Muscle of leg (tissue), 11 donors: ENCODE measurements around the gene VPS35L. TPM values are rescaled to one million over a fixed set of nuclear protein-coding genes. Genes with fewer than 3 reads are reported as not detected.
"Not testable (repeated sequence)": the region's sequence is repeated elsewhere in the genome, so short reads cannot be mapped to it uniquely, and the experiment has no call there.

Source experiments
- DNase-seq: peaks from one replicate; pipeline ENCODE4 v3.0.0; 2013
- H3K27ac ChIP-seq: one replicate; pipeline ENCODE4 v1.5.1; 2013; ENCODE audit warnings: mild to moderate bottlenecking, low read length, control low read depth
- H3K27me3 ChIP-seq: one replicate; pipeline ENCODE4 v1.6.1; 2013; ENCODE audit warnings: low read length; ENCODE audit not compliant: control insufficient read depth, insufficient read depth
- H3K36me3 ChIP-seq: one replicate; pipeline ENCODE4 v1.6.1; 2013; ENCODE audit warnings: low read length; ENCODE audit not compliant: control insufficient read depth, insufficient read depth
- H3K4me1 ChIP-seq: one replicate; pipeline ENCODE4 v1.6.1; 2013; ENCODE audit warnings: low read length; ENCODE audit not compliant: control insufficient read depth, insufficient read depth
- H3K4me3 ChIP-seq: one replicate; pipeline ENCODE4 v1.5.1; 2013; ENCODE audit warnings: low read length, control low read depth
- H3K9me3 ChIP-seq: replicated peaks from 2 replicates; pipeline ENCODE4 v1.6.1; 2013; ENCODE audit warnings: low read depth, low read length; ENCODE audit not compliant: control insufficient read depth
- WGBS: methylation state at CpG from one replicate; pipeline ENCODE4 v1.1.5; 2013; ENCODE audit warnings: missing lambda C conversion rate; ENCODE audit not compliant: insufficient coverage; 5-methylcytosine and 5-hydroxymethylcytosine counted together
- polyA plus RNA-seq, 8 donors: library from polyadenylated mRNA; unstranded; fragments of 120-200 nt; gene quantifications; one replicate each; pipeline versions ENCODE4 v1.2.1 to v1.2.3, GENCODE V29; 2013; ENCODE audit warnings: inconsistent platforms in 1 of 8, low replicate concordance in 1 of 8; ENCODE audit not compliant: insufficient read length in 8 of 8, insufficient read depth in 1 of 8
- total RNA-seq: library from RNA; stranded (reverse); fragments of 120-200 nt; gene quantifications from one replicate; pipeline ENCODE4 v1.2.4, GENCODE V29; 2013

The VPS35L gene
- total and polyA plus RNA-seq, 9 donors: 23.6 to 39.8 (median 34.3) TPM

- WGBS: no CpG with 5 or more reads among the region's 4 CpGs
- H3K9me3 ChIP-seq: no peaks in the 10 kb centered on the region
- no peaks in the 10 kb centered on the region for H3K27me3 ChIP-seq
- DNase-seq: peak; percentile 89
- no peak overlapping the region for H3K4me3 ChIP-seq
- no peak overlapping the region for H3K27ac ChIP-seq
- peaks cover 26% of the 10 kb centered on the region for H3K36me3 ChIP-seq
- peaks cover 10% of the 10 kb centered on the region for H3K4me1 ChIP-seq
Observed at GRCh38 chr16:19644877-19645276, 89.4 kb downstream of the VPS35L start.

- Histone ChIP-seq H3K27ac (peak overlapping the region; percentile 37), H3K36me3 (peaks cover 23% of the 10 kb centered on the region), H3K27me3 (no peaks in the 10 kb centered on the region), H3K4me3 (no peak overlapping the region), H3K4me1 (peaks cover 10% of the 10 kb centered on the region), H3K9me3 (no peaks in the 10 kb centered on the region)
- peak; percentile 89 for DNase-seq
- 60% methylated on average over 2 of the region's 7 CpGs for WGBS
Observed at GRCh38 chr16:19645557-19645981, 90.1 kb downstream of the VPS35L start.

GRCh38 chr16:19649980-19650379 lies 94.5 kb downstream of the VPS35L start:
- H3K9me3 ChIP-seq: no peaks in the 10 kb centered on the region
- no peak overlapping the region for H3K4me3 ChIP-seq
- peaks cover 10% of the 10 kb centered on the region for H3K4me1 ChIP-seq
- no peak for DNase-seq
- WGBS: 100% methylated on average over 1 of the region's 3 CpGs
- H3K27ac ChIP-seq: peak overlapping the region; percentile 42
- no peaks in the 10 kb centered on the region for H3K27me3 ChIP-seq
- H3K36me3 ChIP-seq: peaks cover 45% of the 10 kb centered on the region

GRCh38 chr16:19654147-19654546 lies 98.6 kb downstream of the VPS35L start:
- no peak overlapping the region for H3K27ac ChIP-seq
- no peaks in the 10 kb centered on the region for H3K4me1 ChIP-seq
- no peak for DNase-seq
- H3K36me3 ChIP-seq: peaks cover 39% of the 10 kb centered on the region
- no peak overlapping the region for H3K4me3 ChIP-seq
- no peaks in the 10 kb centered on the region for H3K9me3 ChIP-seq
- WGBS: 100% methylated on average over 3 of the region's 9 CpGs
- no peaks in the 10 kb centered on the region for H3K27me3 ChIP-seq

- Histone ChIP-seq H3K4me3 (no peak overlapping the region), H3K36me3 (peaks cover 35% of the 10 kb centered on the region), H3K27ac (no peak overlapping the region), H3K27me3 (no peaks in the 10 kb centered on the region), H3K9me3 (no peaks in the 10 kb centered on the region), H3K4me1 (no peaks in the 10 kb centered on the region)
- no peak for DNase-seq
- WGBS: 93% methylated on average over 7 of the region's 9 CpGs
Observed at GRCh38 chr16:19655242-19655777, 99.8 kb downstream of the VPS35L start.

GRCh38 chr16:19657831-19658230 lies 102.3 kb downstream of the VPS35L start:
- no peaks in the 10 kb centered on the region for H3K9me3 ChIP-seq
- H3K4me3 ChIP-seq: no peak overlapping the region
- H3K4me1 ChIP-seq: no peaks in the 10 kb centered on the region
- H3K27ac ChIP-seq: no peak overlapping the region
- peaks cover 28% of the 10 kb centered on the region for H3K36me3 ChIP-seq
- no peak for DNase-seq
- no peaks in the 10 kb centered on the region for H3K27me3 ChIP-seq
- WGBS: 88% methylated on average over 1 of the region's 4 CpGs

- Histone ChIP-seq H3K27me3 (no peaks in the 10 kb centered on the region), H3K9me3 (no peaks in the 10 kb centered on the region), H3K36me3 (peaks cover 11% of the 10 kb centered on the region), H3K4me3 (no peak overlapping the region), H3K4me1 (no peaks in the 10 kb centered on the region), H3K27ac (no peak overlapping the region)
- WGBS: no CpG with 5 or more reads among the region's 1 CpG
- no peak for DNase-seq
Observed at GRCh38 chr16:19659554-19659953, 104.1 kb downstream of the VPS35L start.

GRCh38 chr16:19660432-19660831 lies 104.9 kb downstream of the VPS35L start:
- Histone ChIP-seq H3K27ac (no peak overlapping the region), H3K4me1 (no peaks in the 10 kb centered on the region), H3K9me3 (no peaks in the 10 kb centered on the region), H3K27me3 (no peaks in the 10 kb centered on the region), H3K36me3 (peaks cover 7% of the 10 kb centered on the region), H3K4me3 (no peak overlapping the region)
- DNase-seq: no peak
- no CpG with 5 or more reads among the region's 1 CpG for WGBS

- H3K27me3 ChIP-seq: no peaks in the 10 kb centered on the region
- DNase-seq: no peak
- no peaks in the 10 kb centered on the region for H3K4me1 ChIP-seq
- H3K27ac ChIP-seq: no peak overlapping the region
- H3K9me3 ChIP-seq: no peaks in the 10 kb centered on the region
- H3K4me3 ChIP-seq: no peak overlapping the region
- 90% methylated on average over 3 of the region's 7 CpGs for WGBS
- peaks cover 6% of the 10 kb centered on the region for H3K36me3 ChIP-seq
Observed at GRCh38 chr16:19662351-19662750, 106.8 kb downstream of the VPS35L start.

GRCh38 chr16:19664166-19664565 lies 108.7 kb downstream of the VPS35L start:
- Histone ChIP-seq H3K27me3 (no peaks in the 10 kb centered on the region), H3K27ac (no peak overlapping the region), H3K4me3 (no peak overlapping the region), H3K4me1 (no peaks in the 10 kb centered on the region), H3K36me3 (peaks cover 14% of the 10 kb centered on the region), H3K9me3 (no peaks in the 10 kb centered on the region)
- no peak for DNase-seq
- 95% methylated on average over 3 of the region's 6 CpGs for WGBS

GRCh38 chr16:19665313-19665712 lies 109.8 kb downstream of the VPS35L start:
- H3K4me1 ChIP-seq, DNase-seq, H3K9me3 ChIP-seq, H3K27ac ChIP-seq, H3K4me3 ChIP-seq, H3K27me3 ChIP-seq: not testable (repeated sequence)
- peaks cover 18% of the 10 kb centered on the region for H3K36me3 ChIP-seq
- no CpG with 5 or more reads among the region's 3 CpGs for WGBS
